K562 (cell line): ENCODE results near the gene ECM1. TPM values are rescaled to one million over a fixed set of nuclear protein-coding genes. Genes with fewer than 3 reads are reported as not detected.

Experiments used
- CHD2 ChIP-seq: IDR thresholded peaks from 2 replicates; pipeline ENCODE4 v1.6.1; 2011; ENCODE audit warnings: low read depth, low read length
- DIDO1 ChIP-seq: fragments of 450-650 bp; IDR thresholded peaks from 2 replicates; pipeline ENCODE4 v1.6.1; 2016; ENCODE audit warnings: low read depth, missing biosample characterization, missing genetic modification characterization
- FOS ChIP-seq: IDR thresholded peaks from 3 replicates; pipeline ENCODE4 v1.6.1; 2011; ENCODE audit not compliant: insufficient read length; ENCODE audit errors: extremely low read depth
- HDAC6 ChIP-seq: IDR thresholded peaks from 2 replicates; pipeline ENCODE4 v1.6.1; 2012; ENCODE audit warnings: low read depth, mild to moderate bottlenecking, control low read depth, inconsistent platforms, low read length, moderate library complexity
- IRF9 ChIP-seq: fragments of 450-650 bp; IDR thresholded peaks from 2 replicates; pipeline ENCODE4 v1.6.1; 2016; ENCODE audit warnings: missing biosample characterization, missing genetic modification characterization
- MAX ChIP-seq: sonication (generic); formaldehyde crosslinking; IDR thresholded peaks from 2 replicates; pipeline ENCODE4 v1.9.0; 2022; ENCODE audit warnings: mild to moderate bottlenecking, missing genetic modification reagents
- MBD2 ChIP-seq: sonication (generic); IDR thresholded peaks from 2 replicates; pipeline ENCODE4 v1.6.1; 2016; ENCODE audit warnings: low read depth, borderline replicate concordance
- NRF1 ChIP-seq, 2 experiments: fragments of 450-650 bp; IDR thresholded peaks in 1 of 2; conservative IDR thresholded peaks in 1 of 2; 2 replicates each; pipeline ENCODE4 v1.6.1; 2014; ENCODE audit warnings: mild to moderate bottlenecking in 2 of 2
- PYGO2 ChIP-seq: fragments of 450-650 bp; IDR thresholded peaks from 2 replicates; pipeline ENCODE4 v1.6.1; 2016; ENCODE audit warnings: mild to moderate bottlenecking, missing genetic modification characterization, moderate library complexity, missing compliant biosample characterization
- RBFOX2 ChIP-seq: fragments of 200-400 bp; formaldehyde crosslinking; IDR thresholded peaks from 2 replicates; pipeline ENCODE4 v1.6.1; 2017; ENCODE audit warnings: low read depth, mild to moderate bottlenecking, low read length, moderate library complexity
- RBM17 ChIP-seq: fragments of 200-400 bp; formaldehyde crosslinking; IDR thresholded peaks from 2 replicates; pipeline ENCODE4 v1.6.1; 2017; ENCODE audit warnings: low read depth, mild to moderate bottlenecking, low read length, borderline replicate concordance
- RNF2 ChIP-seq: sonication (generic); IDR thresholded peaks from 2 replicates; pipeline ENCODE4 v1.6.1; 2016
- SMARCC2 ChIP-seq: fragments of 450-650 bp; IDR thresholded peaks from 2 replicates; pipeline ENCODE4 v1.6.1; 2017; ENCODE audit warnings: antibody characterized with exemption, moderate library complexity, mild to moderate bottlenecking, low read depth
- SMARCE1 ChIP-seq: fragments of 450-650 bp; IDR thresholded peaks from 2 replicates; pipeline ENCODE4 v1.7.1; 2016; ENCODE audit warnings: mild to moderate bottlenecking
- SNAPC5 ChIP-seq: fragments of 250-450 bp; sonication (Bioruptor Pico); IDR thresholded peaks from 2 replicates; pipeline ENCODE4 v1.8.0; 2021; ENCODE audit warnings: moderate library complexity, mild to moderate bottlenecking, inconsistent platforms
- STAT5A ChIP-seq: IDR thresholded peaks from 2 replicates; pipeline ENCODE4 v1.6.1; 2012; ENCODE audit warnings: low read length, inconsistent platforms, borderline replicate concordance
- TCF7 ChIP-seq: sonication (generic); IDR thresholded peaks from 2 replicates; pipeline ENCODE4 v1.6.1; 2016; ENCODE audit warnings: antibody characterized with exemption, borderline replicate concordance
- ZBTB11 ChIP-seq, 3 experiments: fragments of 200-800 bp in 1 of 3; fragments of 250-450 bp in 1 of 3; fragments of 450-650 bp in 1 of 3; sonication (Bioruptor Pico) in 1 of 3; sonication (Bioruptor generic) in 1 of 3; formaldehyde crosslinking in 1 of 3; IDR thresholded peaks; 2 replicates each; pipeline versions ENCODE4 v1.6.1 to v1.8.0; 2016 to 2022; ENCODE audit warnings: mild to moderate bottlenecking in 2 of 3, missing genetic modification characterization in 2 of 3, missing compliant biosample characterization in 1 of 3, moderate library complexity in 1 of 3
- ZBTB8A ChIP-seq: fragments of 450-650 bp; IDR thresholded peaks from 2 replicates; pipeline ENCODE4 v1.6.1; 2018; ENCODE audit warnings: mild to moderate bottlenecking, moderate library complexity; ENCODE audit not compliant: partially characterized antibody
- ZNF263 ChIP-seq: sonication (generic); formaldehyde crosslinking; IDR thresholded peaks from 2 replicates; pipeline ENCODE4 v1.8.0; 2022; ENCODE audit warnings: mild to moderate bottlenecking, missing genetic modification reagents, borderline replicate concordance
- ZNF655 ChIP-seq: fragments of 250-450 bp; sonication (Bioruptor Pico); IDR thresholded peaks from 2 replicates; pipeline ENCODE4 v1.5.0; 2021
- polyA plus RNA-seq, 8 experiments: library from polyadenylated mRNA; depleted of rRNA in 4 of 8; stranded (reverse) in 5 of 8; unstranded in 3 of 8; fragments of >200 nt; fragmentation: Nextera tagmentation in 2 of 8; fragmentation: Illumina TruSeq in 1 of 8; extraction: Ambion mirVana in 2 of 8; extraction: Trizol in 1 of 8; gene quantifications; 2 replicates each; pipeline versions ENCODE4 v1.2.1 to v1.2.3, GENCODE V29; 2011 to 2014; ENCODE audit warnings: inconsistent platforms in 1 of 8, missing spikeins in 1 of 8
- total RNA-seq, 7 experiments: library from RNA; depleted of rRNA in 6 of 7; stranded (reverse); fragments of >200 nt in 6 of 7; fragmentation: Illumina TruSeq in 2 of 7; extraction: Trizol in 2 of 7; gene quantifications; 2 replicates each; pipeline versions ENCODE4 v1.2.1 to v1.2.3, GENCODE V29; 2011 to 2021; ENCODE audit warnings: low replicate concordance in 1 of 7

ECM1 gene
- total and polyA plus RNA-seq, 9 of the 15 experiments (the other 6 are each of a cell fraction or from before 2014, with no cell fraction given) = 6.6 to 52.2 (median 12.8) TPM

- TF ChIP-seq HDAC6 (no peak), ZBTB11 (CRISPR knock-in tag; IDR thresholded peaks at IDR 0.05) (peak in 2 of 3 experiments; percentile 20 to 78; a peak in 2 of 6 replicates), NRF1 (conservative IDR thresholded peaks at IDR 0.05 in 1 of 2, IDR thresholded peaks at IDR 0.05 in 1 of 2) (peak in 1 of 2 experiments; percentile 65; a peak in 3 of 4 replicates), CHD2 (no peak; the same call in 1 of the 2 replicates), STAT5A (no peak), SNAPC5 (no peak), SMARCE1 (peak; percentile 45), TCF7 (no peak), RBFOX2 (peak; percentile 80), MBD2 (no peak), RNF2 (no peak), DIDO1 (tag) (no peak), IRF9 (tag) (no peak), MAX (CRISPR knock-in tag) (no peak; the same call in 1 of the 2 replicates), SMARCC2 (no peak), ZNF655 (no peak), ZNF263 (CRISPR knock-in tag) (peak; percentile 83), RBM17 (no peak), PYGO2 (tag) (no peak), ZBTB8A (no peak), FOS (no peak)
Measured at GRCh38 chr1:150561254-150561973, 53.5 kb downstream of the ECM1 start (continued).
